CD4-positive, alpha-beta T cell treated with Interferon gamma for 1 hour (primary cell): ENCODE data around the gene CD300LG.
"Not testable (repeated sequence)": the region's sequence is repeated elsewhere in the genome, so short reads cannot be mapped to it uniquely, and the experiment has no call there.

Experiments
- DNase-seq: peaks from one replicate; pipeline ENCODE4 v3.0.0-alpha.2; 2020

The CD300LG gene

GRCh38 chr17:43857141-43857540, 10.2 kb downstream of the CD300LG start:
- no peak for DNase-seq

GRCh38 chr17:43857957-43858600, 11.1 kb downstream of the CD300LG start:
- no peak for DNase-seq

- no peak for DNase-seq
These were observed 13.2 kb downstream of the CD300LG start for GRCh38 chr17:43860077-43860725.

GRCh38 chr17:43860927-43861622, 14.1 kb downstream of the CD300LG start:
- DNase-seq: no peak

GRCh38 chr17:43861960-43862359, 15.0 kb downstream of the CD300LG start:
- DNase-seq: no peak

- no peak for DNase-seq
These were observed 17.4 kb downstream of the CD300LG start for GRCh38 chr17:43864161-43864984.

- no peak for DNase-seq
These were observed 21.4 kb downstream of the CD300LG start for GRCh38 chr17:43868226-43868994.

- not testable (repeated sequence) for DNase-seq
These were observed 22.1 kb downstream of the CD300LG start for GRCh38 chr17:43869031-43869430.

- DNase-seq: no peak
These were observed 25.1 kb downstream of the CD300LG start for GRCh38 chr17:43871946-43872690.

GRCh38 chr17:43873091-43873490, 26.1 kb downstream of the CD300LG start:
- no peak for DNase-seq

GRCh38 chr17:43873815-43874214, 26.8 kb downstream of the CD300LG start:
- no peak for DNase-seq

GRCh38 chr17:43874293-43874692, 27.3 kb downstream of the CD300LG start:
- no peak for DNase-seq

- no peak for DNase-seq
These were observed 28.6 kb downstream of the CD300LG start for GRCh38 chr17:43875476-43876147.

- DNase-seq: no peak
These were observed 30.1 kb downstream of the CD300LG start for GRCh38 chr17:43877031-43877430.

GRCh38 chr17:43877451-43878155, 30.6 kb downstream of the CD300LG start:
- no peak for DNase-seq

- peak; percentile 42 for DNase-seq
These were observed 31.5 kb downstream of the CD300LG start for GRCh38 chr17:43878260-43879175.

GRCh38 chr17:43879723-43880419, 32.9 kb downstream of the CD300LG start:
- DNase-seq: no peak

- DNase-seq: peak; percentile 21
These were observed 33.5 kb downstream of the CD300LG start for GRCh38 chr17:43880420-43880991.
